GM18870 (cell line): ENCODE data around the gene GMPR2.
"Not testable (repeated sequence)": the region's sequence is repeated elsewhere in the genome, so short reads cannot be mapped to it uniquely, and the experiment has no call there.

Experiments
- ATAC-seq: cut with Tn5 transposase; IDR thresholded peaks from one replicate; pipeline ENCODE4 v1.9.1; 2021; ENCODE audit warnings: moderate library complexity; ENCODE audit not compliant: unreplicated experiment

GMPR2 gene

DNA sequence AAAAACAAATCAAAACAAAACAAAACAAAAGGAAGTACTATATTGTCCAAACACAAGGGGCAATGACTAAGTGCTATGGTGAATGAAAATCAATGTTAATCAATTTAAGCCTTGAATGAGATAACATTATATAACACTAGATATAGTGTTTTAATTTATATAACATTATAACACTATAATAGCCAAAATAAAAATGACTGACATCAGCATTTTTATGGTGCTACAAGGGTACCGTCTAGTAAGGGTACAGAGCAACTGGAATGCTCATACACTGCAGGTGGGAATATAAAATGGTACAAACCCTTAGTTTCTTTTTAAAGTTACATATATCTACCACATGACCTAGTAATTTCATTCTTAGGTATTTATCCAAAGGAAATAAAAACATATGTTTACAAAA, 6.3 kb upstream of the GMPR2 start:
- no peak for ATAC-seq

DNA sequence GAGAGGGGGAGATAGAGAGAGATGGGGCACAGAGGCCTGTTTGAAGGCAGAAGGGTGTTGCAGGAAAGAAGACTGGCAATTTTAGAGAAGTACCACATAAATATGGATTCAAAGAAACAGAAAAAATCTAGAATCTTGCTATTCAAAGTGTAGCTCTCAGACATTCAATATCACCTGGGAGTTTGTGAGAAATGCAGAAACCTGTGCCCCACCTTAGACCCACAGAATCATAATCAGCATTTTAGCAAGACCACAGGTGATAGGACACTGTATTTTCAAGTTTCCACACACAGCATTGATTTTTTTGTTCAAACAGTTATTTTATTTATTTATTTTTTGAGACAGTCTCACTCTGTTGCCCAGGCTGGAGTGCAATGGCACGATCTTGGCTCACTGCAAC, 3.8 kb upstream of the GMPR2 start:
- ATAC-seq = no peak

DNA sequence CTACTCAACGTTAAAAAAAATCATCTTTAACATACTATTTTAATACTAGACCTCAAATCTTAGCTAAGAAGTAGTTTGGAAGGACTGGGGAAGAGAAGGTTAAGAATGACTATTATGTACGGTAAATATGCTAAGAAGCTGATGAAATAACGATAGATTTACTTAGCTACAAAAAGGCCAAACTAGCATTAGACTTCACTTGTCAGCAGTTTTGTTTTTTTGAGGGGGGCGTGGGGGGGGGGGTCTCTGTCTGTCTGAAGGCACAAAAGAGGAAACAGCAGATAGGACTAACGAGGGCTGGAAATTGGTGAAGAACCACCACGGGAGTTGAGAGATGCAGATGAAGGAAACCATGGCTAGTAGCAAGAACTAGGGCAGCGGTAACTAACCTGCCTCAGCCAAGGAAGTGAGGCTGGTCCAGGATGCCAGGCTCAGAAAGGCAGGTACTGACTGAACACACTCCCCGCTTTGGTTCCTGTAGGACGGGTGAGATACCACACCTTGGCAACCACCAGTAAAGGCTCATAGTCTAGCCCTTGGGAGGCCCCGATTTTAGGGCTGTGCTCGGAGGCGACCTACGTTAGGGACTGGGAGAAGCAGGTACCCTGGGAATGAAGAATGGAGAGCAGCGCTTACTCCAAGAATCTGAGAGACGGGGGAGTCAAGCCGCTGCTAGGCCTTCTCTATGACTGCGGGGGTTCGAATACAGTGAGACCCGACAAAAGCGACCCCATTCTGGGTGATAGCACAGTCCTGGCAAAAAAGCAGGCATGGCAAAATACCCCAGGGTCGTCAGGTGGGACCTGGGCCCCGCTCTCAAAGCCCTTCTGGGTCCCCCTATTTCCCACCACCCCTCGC, 1.2 kb upstream of the GMPR2 start:
- ATAC-seq = no peak

DNA sequence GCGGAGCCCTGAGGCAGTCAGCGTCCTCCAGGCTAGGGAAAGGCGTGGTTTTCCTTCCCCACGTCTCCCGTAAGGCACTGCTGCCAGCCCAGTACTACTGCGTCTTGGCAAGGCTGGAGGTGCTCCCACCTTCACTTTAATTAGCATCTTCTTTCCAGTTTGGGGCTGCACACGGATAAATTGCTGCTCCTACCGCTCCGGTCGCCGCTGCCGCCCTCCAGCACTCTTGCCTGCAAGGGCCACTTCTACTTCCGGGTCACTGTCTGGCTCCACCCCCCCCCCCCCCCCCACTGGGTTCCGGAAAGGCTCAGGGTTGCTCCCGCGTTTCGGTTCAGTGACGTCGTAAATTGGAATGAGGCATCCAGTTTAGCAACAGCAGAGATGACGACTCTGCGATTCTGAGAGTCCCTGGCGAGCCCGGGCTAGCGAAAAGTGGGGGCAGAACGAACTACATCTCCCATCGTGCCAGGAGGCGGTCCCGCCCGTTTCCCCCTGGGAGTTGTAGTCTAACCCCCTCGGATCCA, 546 bp upstream of the GMPR2 start, which contains the start of gene NEDD8:
Gene NEDD8, minus strand, starts transcription at position 247 of the 524 bp plus-strand sequence. Its CDS starts 100 bp downstream, at position 147.
- peak; percentile 72 for ATAC-seq

DNA sequence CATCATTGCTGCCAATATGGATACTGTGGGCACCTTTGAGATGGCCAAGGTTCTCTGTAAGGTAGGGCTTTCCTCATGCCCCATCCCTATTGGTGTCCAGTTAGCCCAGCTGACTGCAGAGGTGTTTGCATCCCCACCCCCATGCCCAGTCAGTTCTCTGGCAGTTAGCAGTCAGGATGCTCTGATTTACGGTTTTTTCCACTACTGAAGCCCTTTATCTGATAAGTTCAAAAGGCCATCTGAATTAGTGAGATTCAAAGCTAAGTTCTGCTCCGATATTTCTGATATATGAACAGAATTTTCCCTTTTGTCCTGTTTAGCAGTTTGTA, 773 bp downstream of the GMPR2 start:
- no peak for ATAC-seq

DNA sequence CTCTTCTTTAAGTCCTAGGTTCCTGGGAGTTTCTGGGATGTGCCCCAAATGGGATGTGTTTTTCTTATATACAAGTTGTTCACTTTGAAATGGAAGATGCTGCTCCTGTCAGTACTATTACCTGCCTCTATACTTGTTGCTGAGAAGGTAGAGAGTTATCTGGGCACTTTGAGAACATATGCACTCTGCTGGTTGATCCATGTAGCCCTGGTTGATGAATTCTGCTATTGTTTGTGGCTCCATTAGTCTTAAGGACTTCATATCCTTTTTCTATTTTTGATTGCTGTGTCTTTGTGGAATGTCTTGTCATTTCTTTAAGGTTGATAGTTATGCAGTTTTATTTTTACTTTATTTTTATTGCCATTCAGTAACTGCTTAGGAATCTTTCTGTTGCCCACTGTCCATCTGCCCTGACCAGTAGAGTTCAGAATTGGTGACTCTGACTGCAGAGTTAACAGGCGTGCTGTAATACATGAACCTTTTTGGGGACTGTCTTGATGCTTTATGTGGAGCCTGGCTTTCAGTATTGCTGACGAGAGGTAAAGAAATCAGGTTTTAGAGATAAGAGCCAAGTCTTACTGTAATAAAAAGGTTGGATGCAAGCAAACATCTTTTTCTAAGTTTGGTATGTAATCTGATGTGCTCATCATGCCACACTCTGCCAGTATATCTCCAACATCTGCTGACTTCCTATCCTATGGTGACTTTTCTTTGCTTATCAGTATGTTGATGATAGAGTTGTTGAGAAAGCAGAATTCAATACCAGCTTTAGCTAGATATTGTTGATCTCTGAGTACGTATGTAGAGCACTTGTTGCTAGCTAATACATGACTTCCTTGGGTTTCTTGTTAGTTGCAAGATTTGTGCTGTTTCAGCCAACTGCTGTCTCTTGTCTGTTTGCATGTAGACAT, 1.6 kb downstream of the GMPR2 start:
- ATAC-seq = no peak

DNA sequence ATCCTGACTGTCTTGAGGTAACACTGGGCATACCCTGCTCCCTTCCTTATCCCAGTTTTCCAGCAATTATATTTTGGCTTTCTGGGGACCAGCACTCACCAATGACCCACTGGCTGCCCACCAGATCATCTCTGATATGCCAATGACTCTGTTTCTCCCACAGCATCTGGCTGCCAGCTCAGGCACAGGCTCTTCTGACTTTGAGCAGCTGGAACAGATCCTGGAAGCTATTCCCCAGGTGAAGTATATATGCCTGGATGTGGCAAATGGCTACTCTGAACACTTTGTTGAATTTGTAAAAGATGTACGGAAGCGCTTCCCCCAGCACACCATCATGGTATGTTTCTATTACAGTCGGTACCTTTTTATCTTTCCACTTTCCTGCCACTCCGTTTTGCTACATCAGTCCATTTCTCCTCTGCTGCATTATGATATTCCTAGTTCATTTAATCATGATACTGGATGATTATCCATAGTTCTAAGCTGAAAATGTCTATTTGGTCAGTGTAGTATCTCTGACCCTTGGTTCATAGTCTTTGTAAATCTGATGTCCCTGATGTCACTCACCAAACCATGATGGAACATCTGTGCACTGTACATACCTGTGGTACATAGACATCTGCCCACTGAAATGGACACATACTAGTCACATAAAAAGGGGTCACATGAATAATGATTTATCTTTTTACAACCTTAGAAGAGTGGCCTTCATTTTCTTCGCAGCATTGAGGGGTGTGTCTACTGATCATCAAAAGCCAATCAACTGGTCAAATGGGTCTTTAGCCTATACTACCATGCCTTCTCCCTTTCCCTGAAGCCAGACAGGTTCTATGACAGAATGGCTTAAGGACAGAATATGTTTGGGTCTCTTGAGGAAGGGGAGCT, 3.3 kb downstream of the GMPR2 start:
- ATAC-seq = no peak

DNA sequence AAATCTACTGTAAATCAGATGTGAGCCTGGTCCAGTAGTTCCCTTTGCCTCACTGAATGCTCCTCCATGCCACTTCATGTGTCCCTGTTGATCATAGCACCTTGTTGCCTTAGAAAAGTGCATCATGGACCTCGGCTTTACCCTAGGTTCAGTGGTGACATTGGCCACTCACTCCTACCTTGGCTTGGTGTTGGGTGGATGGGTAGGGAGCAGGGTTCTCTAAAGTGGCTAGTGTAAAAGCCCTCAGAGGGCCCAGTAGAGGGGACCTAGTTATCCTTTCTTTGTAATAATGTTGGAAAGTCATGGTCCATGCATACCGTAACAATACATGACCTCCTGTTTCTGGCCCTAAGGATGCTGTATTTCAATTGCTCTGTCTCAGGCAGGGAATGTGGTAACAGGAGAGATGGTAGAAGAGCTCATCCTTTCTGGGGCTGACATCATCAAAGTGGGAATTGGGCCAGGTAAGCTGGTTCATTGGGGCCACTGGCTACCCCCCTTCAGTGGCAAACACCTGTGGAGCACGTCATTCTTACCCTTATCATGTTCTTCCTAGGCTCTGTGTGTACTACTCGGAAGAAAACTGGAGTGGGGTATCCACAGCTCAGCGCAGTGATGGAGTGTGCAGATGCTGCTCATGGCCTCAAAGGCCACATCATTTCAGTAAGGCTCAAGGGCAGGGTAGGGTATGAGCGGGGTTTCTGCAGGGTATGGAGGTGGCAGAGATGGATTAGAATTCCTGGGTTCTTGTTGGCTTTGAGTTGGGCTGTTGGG, 4.1 kb downstream of the GMPR2 start:
- ATAC-seq = no peak

DNA sequence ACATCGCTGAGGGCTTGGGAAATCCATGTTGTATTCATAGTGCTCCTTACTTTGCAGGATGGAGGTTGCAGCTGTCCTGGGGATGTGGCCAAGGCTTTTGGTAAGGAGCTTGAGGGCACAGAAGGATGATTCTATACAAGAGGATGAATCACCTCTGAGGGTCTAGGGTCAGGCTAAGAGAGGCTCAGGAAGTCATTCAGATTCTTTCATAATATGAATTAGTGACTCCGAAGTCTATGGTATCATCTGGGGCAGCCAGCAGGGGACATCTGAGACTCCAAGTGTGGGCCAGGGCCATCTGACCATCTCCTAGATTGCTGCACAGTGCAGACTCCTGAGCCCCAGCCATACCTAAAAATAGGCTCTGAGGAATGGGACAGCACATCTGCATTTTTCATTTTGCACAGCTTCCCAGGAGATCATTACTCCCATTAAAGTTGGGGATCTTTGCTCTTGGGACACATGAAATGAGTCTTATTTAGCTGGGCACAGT, 4.8 kb downstream of the GMPR2 start:
- no peak for ATAC-seq

DNA sequence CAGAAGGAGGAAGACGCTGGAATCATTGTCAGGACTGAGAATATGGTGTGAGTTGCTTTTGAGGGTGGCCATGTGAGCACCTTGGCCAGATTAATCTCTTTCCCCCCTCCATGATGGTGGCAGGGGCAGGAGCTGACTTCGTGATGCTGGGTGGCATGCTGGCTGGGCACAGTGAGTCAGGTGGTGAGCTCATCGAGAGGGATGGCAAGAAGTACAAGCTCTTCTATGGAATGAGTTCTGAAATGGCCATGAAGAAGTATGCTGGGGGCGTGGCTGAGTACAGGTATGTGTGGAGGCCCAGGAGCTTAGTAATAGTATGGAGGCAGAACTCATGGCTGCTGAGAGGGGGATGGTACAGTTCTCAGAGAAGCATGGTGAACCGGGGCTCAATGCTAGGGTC, 5.4 kb downstream of the GMPR2 start:
- no peak for ATAC-seq

DNA sequence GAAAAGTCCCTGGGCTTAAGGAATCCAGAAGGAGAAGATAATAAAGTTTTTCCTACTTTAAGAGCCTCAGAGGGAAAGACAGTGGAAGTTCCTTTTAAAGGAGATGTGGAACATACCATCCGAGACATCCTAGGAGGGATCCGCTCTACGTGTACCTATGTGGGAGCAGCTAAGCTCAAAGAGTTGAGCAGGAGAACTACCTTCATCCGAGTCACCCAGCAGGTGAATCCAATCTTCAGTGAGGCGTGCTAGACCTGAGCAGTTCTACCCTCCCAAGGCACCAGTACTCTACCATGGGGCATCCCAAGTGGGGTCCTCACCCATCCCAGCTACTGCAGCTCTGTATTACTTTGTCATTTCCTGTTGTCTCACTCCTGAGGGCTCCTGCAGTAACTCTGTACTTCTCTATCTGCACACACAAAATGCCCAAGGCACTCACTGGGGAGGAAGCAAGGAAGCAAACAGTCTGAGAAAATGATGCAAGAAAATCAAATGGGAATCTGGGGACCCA, 5.9 kb downstream of the GMPR2 start:
- ATAC-seq = no peak

DNA sequence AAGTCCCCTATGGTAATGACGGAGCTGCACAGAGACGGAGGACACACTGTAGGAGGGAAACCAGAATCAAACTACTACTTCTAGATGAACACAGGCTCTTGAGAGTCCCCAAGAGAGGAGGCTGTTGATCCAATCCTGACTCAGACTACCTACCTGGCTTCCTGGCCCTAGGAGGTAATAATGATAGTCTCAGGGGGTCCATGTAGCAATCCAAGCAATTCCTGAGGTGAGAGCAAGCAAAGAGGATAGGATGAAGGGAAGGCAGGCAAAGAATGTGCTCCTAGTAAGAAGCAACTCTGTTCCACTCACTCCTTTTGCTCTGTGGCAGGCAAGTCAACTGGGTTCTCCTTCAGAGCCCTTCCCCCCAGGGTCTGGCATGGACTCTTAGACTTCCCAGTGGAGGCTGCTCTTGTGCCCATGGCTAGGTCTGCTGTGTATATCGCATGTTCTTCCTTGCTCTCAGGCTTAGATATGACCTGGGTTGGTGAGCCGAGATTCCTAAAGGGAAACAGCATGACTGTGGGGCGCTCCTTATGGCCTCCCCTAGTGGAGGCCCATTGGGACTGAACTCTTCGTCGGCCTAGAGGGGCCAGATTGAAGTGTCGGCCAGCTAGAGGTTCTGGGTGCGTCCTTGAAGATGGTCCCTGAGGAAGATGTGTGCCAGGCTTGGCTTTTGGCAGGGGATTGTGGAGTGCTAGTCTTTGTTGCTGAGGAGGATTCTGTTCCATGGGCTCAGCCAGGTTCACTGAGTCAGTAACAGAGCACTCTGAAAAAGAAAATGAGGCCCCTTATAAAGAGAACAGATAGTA, 7.6 kb downstream of the GMPR2 start:
- no peak for ATAC-seq

DNA sequence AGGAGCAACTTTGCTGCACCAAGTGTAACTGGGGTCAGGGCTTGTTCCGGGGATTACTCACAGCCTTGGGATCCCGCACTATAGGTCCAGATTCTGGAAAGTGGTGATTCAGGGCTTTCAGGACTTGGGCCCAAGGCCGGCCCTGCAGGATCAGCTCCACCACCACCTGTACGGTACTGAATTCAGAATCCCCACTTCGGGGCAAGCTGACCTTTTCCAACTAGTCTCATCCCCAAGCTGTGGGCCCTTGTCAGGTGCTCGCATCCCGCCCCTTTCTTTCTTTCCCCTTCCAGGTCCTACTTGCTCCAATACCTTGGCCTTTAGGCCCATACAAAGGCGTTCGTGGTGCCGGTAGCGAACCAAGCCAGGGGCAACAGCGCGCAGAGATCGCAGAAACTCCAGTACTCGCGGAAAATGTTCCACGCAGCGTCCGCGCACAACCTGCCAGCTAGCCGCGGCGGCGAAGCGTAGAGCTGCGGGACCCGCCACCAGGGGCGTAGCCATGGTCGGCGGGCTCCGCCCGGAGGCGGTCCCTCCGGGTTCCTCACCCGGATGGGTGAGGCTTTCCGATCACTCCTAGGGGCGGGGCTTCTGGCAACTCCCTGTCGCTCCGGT, 9.2 kb downstream of the GMPR2 start:
- ATAC-seq = peak; percentile 55

DNA sequence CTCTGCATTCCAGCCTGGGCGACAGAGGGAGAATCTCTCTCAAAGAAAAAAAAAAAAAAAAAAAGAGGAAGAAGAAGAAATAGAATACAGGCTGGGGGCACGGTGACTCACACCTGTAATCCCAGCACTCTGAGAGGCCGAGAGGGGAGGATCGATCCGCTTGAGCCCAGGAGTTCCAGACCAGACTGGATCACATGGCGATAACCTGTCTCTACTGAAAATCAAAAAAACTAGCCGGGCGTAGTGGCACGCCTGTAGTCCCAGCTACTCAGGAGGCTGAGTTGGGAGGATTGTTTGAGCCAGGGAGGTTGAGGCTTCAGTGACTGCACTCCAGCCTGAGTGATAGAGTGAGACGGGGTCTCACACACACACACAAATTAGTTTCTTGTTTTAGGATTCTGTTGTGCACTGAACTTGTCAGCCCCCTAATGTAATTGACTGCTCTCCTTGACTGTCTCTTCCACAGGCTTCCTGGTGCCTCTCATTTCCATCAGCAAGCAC, 10.7 kb downstream of the GMPR2 start:
- peak; percentile 12 for ATAC-seq

DNA sequence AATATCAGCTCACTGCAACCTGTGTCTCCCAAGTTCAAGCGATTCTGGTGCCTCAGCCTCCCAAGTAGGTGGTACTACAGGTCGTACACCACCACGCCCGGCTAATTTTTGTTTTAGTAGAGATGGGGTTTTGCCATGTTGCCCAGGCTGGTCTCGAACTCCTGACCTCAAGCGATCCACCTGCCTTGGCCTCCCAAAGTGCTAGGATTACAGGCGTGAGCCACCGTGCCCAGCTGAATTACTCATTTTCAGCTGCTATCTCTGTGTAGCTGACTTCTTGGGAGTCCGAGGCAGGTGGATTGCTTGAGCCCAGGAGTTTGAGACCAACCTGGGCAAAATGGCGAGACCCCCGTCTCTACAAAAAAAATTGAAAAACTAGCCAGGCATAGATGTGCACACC, 12.6 kb downstream of the GMPR2 start:
- ATAC-seq = not testable (repeated sequence)

DNA sequence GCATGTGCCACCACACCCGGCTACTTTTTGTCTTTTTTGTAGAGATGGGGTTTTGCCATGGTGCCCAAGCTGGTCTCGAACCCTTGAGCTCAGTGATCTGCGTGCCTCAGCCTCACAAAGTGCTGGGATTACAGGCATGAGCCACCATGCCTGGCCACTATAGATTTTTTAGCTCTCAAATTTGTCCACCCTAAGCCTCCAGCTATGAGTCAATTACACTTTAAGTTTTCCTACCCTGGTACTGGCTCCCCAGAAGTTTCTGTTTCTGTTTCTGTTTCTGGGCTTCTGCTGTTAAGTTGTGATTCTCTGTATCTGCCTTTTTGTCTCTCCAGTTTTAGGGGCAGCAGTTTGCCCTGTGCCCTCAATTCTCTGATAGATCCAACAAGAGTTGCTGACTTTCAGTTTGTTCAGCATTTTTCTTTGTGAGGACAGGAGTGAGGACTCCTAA, 14.1 kb downstream of the GMPR2 start:
- ATAC-seq = no peak

DNA sequence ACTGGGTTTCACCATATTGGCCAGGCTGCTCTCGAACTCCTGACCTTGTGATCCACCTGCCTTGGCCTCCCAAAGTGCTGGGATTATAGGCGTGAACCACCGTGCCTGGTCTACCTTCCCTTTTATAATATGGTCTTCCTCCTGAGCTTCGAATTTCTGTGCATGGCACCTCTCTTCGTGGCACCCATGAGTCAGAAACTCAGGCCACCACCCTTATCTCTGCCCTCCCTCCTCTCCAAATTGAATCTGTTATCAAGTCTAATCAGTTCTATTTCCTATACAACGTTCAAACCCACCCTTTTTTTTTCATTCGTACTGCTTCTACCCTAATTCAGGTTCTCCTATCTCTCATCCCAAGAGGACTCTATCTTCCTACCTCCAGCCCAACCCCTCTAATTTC, 14.7 kb downstream of the GMPR2 start:
- no peak for ATAC-seq
